ENCODE data around the gene POMGNT2.
A peak's percentile ranks its signal among the peaks of the same experiment; 100 is the strongest.

The POMGNT2 gene

GRCh38 chr3:43105596-43106292, at the start of gene POMGNT2:
Gene POMGNT2 (minus strand): TSS chr3:43106079. CDS start chr3:43081431, 24,648 bp downstream.
- DNase-seq = peak; percentile 86

- no peak for DNase-seq
These were observed 49.1 kb upstream of the POMGNT2 start for GRCh38 chr3:43154980-43155379.

DNA sequence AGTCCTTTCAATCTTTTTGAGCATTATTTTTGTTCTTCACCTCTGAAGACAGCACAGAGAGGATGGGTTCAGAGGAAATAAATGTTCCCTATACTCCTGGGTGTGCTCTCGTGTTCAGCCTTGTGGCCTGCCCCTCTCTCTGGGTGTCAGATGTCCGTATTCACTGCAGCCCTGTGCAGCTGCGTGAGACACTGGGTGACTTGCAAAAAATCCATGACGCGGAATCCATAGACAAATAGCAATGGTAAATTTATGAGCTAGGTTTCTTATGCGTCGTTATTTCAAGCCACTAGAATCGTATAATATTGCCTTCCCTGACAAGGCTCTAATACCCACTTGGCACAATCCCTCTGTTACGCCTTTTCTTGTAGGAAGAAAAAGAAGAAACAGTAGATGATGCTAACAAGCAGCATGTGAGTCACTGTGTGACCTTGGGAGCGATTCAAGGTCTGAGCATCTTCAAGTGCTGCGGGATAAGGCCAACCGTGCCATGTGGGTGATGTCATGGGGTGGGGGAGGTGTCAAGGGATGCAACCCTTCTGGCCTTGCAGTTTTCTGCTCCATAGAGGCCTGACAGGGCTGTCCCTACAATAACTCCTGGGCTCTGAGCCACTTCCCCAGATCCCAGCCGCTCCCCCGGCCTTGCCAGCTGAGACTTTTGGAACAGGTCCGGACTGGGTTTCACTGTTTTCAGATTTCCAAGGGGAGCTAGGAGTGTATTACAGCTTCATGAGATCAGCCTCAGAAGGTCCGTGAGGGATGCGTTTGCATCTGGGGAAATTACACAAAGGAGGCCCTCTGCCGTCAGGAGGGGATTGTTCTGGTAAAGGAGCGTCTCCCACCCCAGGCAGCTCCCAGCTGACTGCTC, 47.6 kb upstream of the POMGNT2 start:
- DNase-seq = no peak

DNA sequence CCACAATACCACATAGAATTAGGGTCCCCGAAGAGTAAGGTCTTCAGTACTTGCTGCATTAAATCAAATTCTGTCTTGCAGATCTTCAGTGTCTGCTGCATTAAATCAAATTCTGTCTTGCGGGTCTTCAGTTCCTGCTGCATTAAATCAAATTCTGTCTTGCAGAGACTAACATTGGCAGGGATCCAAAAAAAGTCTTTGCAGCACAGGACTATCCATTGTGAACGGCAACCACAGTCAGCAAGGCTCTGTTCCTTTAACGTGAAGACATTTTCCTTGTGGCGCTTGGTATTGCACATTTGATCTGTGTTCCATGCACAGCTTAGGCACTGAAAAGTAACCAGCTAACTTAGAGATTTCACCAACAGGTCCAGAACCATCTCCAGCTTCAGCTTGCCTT, 46.8 kb upstream of the POMGNT2 start:
- peak; percentile 38 for DNase-seq

DNA sequence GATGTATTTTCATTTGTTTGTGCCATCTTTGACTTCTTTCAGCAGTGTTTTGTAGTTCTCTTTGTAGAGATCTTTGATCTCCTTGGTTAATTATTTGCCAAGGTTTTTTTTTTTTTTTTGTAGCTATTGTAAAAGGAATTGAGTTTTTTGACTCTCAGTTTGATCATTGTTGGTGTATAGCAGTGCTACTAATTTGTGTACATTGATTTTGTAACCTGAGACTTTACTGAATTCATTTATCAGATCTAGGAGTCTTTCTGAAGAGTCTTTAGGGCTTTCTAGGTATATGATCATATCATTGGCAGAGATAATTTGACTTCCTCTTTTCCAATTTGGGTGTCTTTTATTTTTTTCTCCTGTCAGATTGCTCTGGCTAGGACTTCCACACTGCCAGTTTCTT, 42.2 kb upstream of the POMGNT2 start:
- no peak for DNase-seq

DNA sequence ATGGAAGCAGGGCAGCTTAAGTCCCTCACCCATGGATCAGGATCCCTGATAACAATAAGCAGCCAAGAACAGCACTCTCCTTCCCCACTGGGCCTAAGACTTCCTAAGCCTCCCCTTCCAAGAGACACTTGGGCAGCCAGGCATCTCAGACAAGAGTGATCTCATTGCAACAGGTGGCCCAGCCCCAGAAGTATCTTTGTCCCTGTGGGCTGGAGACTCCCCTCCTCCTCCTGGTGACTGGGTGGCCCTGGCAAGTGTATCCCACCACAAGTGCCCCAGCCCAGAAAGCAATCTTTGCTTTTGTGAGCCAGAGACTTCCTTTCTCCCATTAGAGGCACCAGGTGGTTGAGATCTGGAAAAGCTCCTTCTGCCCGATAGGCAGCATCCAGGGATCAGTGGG, 40.7 kb upstream of the POMGNT2 start:
- DNase-seq = no peak

- DNase-seq = no peak
These were observed 39.0 kb upstream of the POMGNT2 start for GRCh38 chr3:43144761-43145490.

GRCh38 chr3:43142472-43142871, 36.6 kb upstream of the POMGNT2 start:
- DNase-seq = no peak

DNA sequence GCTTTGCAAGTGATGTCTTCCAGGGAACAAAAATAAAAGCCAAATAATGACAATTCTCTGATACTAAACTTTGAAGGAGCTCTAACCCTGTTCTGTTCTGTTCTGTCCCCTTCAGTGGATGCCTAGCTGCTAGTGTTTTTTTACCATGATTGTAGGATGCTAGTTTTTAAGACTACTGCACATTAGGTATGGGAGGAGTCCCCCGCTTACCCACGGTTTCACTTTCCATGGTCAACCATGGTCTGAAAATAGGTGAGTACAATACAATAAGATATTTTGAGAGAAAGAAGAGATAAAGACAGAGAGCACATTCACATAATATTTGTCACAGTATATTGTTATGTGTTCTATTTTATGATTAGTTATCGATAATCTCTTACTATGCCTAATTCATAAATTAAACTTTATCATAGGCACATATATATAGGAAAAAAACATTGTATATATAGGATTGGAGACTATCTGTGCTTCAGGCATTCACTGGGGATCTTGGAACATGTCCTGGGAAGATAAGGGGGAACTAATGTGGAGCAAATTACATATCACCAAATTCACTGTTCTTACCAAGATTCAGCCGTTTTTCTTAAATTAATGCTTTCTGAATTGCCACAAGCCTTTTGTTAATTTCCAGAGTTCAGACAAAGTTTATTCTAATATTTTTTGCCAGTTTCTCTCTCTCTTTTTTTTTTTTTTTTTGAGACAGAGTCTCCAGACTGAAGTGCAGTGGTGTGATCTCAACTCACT, 32.8 kb upstream of the POMGNT2 start:
- no peak for DNase-seq

GRCh38 chr3:43132870-43133636, 27.2 kb upstream of the POMGNT2 start:
- no peak for DNase-seq

DNA sequence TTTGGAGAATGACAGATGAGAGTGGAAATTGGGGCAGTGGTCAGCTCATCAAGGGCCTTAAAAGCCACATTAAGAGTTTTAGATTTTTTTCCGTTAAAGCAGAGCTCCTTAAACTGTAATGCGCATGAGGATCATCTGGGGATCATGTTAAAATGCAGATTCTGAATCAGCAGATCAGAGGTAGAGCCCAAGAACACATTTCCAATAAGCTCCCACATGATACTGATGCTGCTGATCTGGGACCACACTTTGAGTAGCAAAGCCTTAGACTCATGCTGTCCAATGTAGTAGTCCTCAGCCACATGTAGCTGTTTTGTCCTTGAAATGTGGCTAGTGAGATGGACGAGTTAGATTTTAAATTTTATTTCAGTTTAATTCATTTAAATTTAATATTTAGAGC, 26.3 kb upstream of the POMGNT2 start:
- DNase-seq = no peak

- DNase-seq = no peak
These were observed 22.6 kb upstream of the POMGNT2 start for GRCh38 chr3:43128464-43128863.

GRCh38 chr3:43126536-43126935, 20.7 kb upstream of the POMGNT2 start:
- DNase-seq = no peak

- DNase-seq = no peak
These were observed 18.0 kb upstream of the POMGNT2 start for GRCh38 chr3:43123895-43124294.

- DNase-seq = no peak
These were observed 15.1 kb upstream of the POMGNT2 start for GRCh38 chr3:43120937-43121336.

DNA sequence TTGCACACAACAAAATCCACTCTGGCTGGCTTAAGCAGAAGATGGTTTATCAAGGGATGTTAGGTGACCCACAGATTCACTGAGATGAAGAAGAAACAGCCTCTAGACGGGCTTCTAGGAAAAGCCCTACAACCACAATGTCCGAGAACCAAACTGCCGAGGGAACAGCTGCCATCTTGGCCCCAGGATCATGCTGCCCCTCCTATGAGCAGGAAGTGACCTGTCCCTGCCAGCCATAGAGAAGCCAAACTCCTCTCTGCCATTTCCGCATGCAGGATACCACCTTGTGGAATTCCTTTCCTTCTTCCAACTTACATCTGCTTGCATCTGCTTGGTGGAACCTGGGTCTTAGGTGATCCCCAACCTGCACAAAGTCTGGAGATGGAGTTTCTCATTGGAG, 11.4 kb upstream of the POMGNT2 start:
- no peak for DNase-seq

DNA sequence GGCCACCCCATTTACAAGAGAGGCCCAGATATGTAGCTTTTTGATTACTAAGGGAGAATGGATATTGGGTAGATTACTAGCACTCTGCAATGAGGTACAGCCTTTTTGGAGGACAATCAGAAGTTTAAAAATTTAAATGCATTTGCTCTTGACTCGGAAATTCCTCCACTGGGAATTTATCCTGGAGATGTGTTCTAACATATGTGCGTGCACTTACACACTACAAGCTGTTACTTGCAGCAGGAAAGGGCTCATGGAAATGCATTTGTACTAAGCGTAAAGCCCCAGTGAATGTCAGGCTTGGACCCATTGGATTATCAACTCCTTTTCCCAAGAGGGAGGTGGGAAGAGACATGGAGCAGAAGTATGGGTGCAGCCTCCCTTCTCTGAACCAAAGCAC, 7.8 kb upstream of the POMGNT2 start:
- no peak for DNase-seq

- peak; percentile 47 for DNase-seq
These were observed 382 bp upstream of the POMGNT2 start for GRCh38 chr3:43106293-43106628.

- DNase-seq = peak; percentile 17
These were observed 951 bp downstream of the POMGNT2 start for GRCh38 chr3:43104660-43105595.

- DNase-seq = peak; percentile 14
These were observed 1.8 kb downstream of the POMGNT2 start for GRCh38 chr3:43104039-43104438.

Measured in NCI-H82 (cell line).